ENCODE results near the gene BNC2. TPM values are rescaled to one million over a fixed set of nuclear protein-coding genes. Genes with fewer than 3 reads are reported as not detected.

BNC2 gene
- total RNA-seq, 1 donor from 2014 or later: 38.0 TPM

GRCh38 chr9:16417161-16417560, 453.3 kb downstream of the BNC2 start:
- Histone ChIP-seq H3K79me2 (ENCODE audit: insufficient read depth, low read length) (no peaks in the 10 kb centered on the region), H3K4me2 (ENCODE audit: low read length) (peak overlapping the region; percentile 80), H3K9me3 (ENCODE audit: insufficient read depth, low read depth, low read length) (no peaks in the 10 kb centered on the region), H3K4me3 (ENCODE audit: insufficient read depth, low read depth, low read length) (peak overlapping the region; percentile 40), H3K4me1 (ENCODE audit: insufficient read depth, low read length) (peaks cover 21% of the 10 kb centered on the region), H3K36me3 (ENCODE audit: insufficient read depth, low read length) (peaks cover 5% of the 10 kb centered on the region), H3K27ac (ENCODE audit: low read depth, low read length) (peak overlapping the region; percentile 45), H3K27me3 (ENCODE audit: insufficient read depth, low read length) (peaks cover 22% of the 10 kb centered on the region), H2AFZ (ENCODE audit: low read depth, low read length) (no peak overlapping the region), H4K20me1 (ENCODE audit: insufficient read depth, low read length) (peaks cover 11% of the 10 kb centered on the region), H3K9ac (ENCODE audit: low read length) (peak overlapping the region; percentile 59)
- TF ChIP-seq EZH2 (IDR thresholded peaks at IDR 0.05; ENCODE audit: insufficient read depth, low read length) (no peak), CTCF (IDR thresholded peaks at IDR 0.05; ENCODE audit: insufficient read depth, low read depth, low read length) (no peak)
- Mint-ChIP-seq H3K27me3 (ENCODE audit: low read depth, unreplicated experiment) (no peaks in the 10 kb centered on the region), H3K27ac (ENCODE audit: unreplicated experiment) (peak overlapping the region; percentile 97), H3K4me1 (ENCODE audit: low read depth, unreplicated experiment) (peaks cover 64% of the 10 kb centered on the region), H3K4me3 (ENCODE audit: unreplicated experiment) (no peak overlapping the region), H3K9me3 (ENCODE audit: unreplicated experiment) (no peaks in the 10 kb centered on the region), H3K36me3 (ENCODE audit: low read depth, unreplicated experiment) (peaks cover 10% of the 10 kb centered on the region)
- FAIRE-seq (peak; percentile 69), DNase-seq (ENCODE audit: low read depth) (peak; percentile 95)

- Histone ChIP-seq H3K4me1 (ENCODE audit: insufficient read depth, low read length) (peaks cover 12% of the 10 kb centered on the region), H3K79me2 (ENCODE audit: insufficient read depth, low read length) (no peaks in the 10 kb centered on the region), H3K9ac (ENCODE audit: low read length) (no peak overlapping the region), H3K27me3 (ENCODE audit: insufficient read depth, low read length) (peaks cover 15% of the 10 kb centered on the region), H4K20me1 (ENCODE audit: insufficient read depth, low read length) (peaks cover 7% of the 10 kb centered on the region), H3K4me2 (ENCODE audit: low read length) (no peak overlapping the region), H3K4me3 (ENCODE audit: insufficient read depth, low read depth, low read length) (no peak overlapping the region), H3K27ac (ENCODE audit: low read depth, low read length) (no peak overlapping the region), H2AFZ (ENCODE audit: low read depth, low read length) (no peak overlapping the region), H3K9me3 (ENCODE audit: insufficient read depth, low read depth, low read length) (no peaks in the 10 kb centered on the region), H3K36me3 (ENCODE audit: insufficient read depth, low read length) (peaks cover 5% of the 10 kb centered on the region)
- Mint-ChIP-seq H3K27me3 (ENCODE audit: low read depth, unreplicated experiment) (no peaks in the 10 kb centered on the region), H3K27ac (ENCODE audit: unreplicated experiment) (peak overlapping the region; percentile 93), H3K9me3 (ENCODE audit: unreplicated experiment) (no peaks in the 10 kb centered on the region), H3K4me1 (ENCODE audit: low read depth, unreplicated experiment) (peaks cover 71% of the 10 kb centered on the region), H3K36me3 (ENCODE audit: low read depth, unreplicated experiment) (peaks cover 9% of the 10 kb centered on the region), H3K4me3 (ENCODE audit: unreplicated experiment) (no peak overlapping the region)
- peak; percentile 24 for DNase-seq (ENCODE audit: low read depth)
- FAIRE-seq: no peak
- TF ChIP-seq CTCF (IDR thresholded peaks at IDR 0.05; ENCODE audit: insufficient read depth, low read depth, low read length) (no peak), EZH2 (IDR thresholded peaks at IDR 0.05; ENCODE audit: insufficient read depth, low read length) (no peak)
These were observed 456.0 kb downstream of the BNC2 start for GRCh38 chr9:16414451-16414850.

- Histone ChIP-seq H3K9ac (ENCODE audit: low read length) (no peak overlapping the region), H2AFZ (ENCODE audit: low read depth, low read length) (no peak overlapping the region), H3K27ac (ENCODE audit: low read depth, low read length) (no peak overlapping the region), H3K79me2 (ENCODE audit: insufficient read depth, low read length) (no peaks in the 10 kb centered on the region), H3K4me2 (ENCODE audit: low read length) (peak overlapping the region; percentile 18), H3K9me3 (ENCODE audit: insufficient read depth, low read depth, low read length) (no peaks in the 10 kb centered on the region), H3K27me3 (ENCODE audit: insufficient read depth, low read length) (peaks cover 15% of the 10 kb centered on the region), H3K36me3 (ENCODE audit: insufficient read depth, low read length) (peaks cover under 1% of the 10 kb centered on the region), H3K4me3 (ENCODE audit: insufficient read depth, low read depth, low read length) (no peak overlapping the region), H4K20me1 (ENCODE audit: insufficient read depth, low read length) (peaks cover 1% of the 10 kb centered on the region), H3K4me1 (ENCODE audit: insufficient read depth, low read length) (peaks cover 12% of the 10 kb centered on the region)
- no peaks in the 10 kb centered on the region for H3K27me3 Mint-ChIP-seq (ENCODE audit: low read depth, unreplicated experiment)
- no peak overlapping the region for H3K4me3 Mint-ChIP-seq (ENCODE audit: unreplicated experiment)
- FAIRE-seq (peak; percentile 80), DNase-seq (ENCODE audit: low read depth) (peak; percentile 92)
- peaks cover 71% of the 10 kb centered on the region for H3K4me1 Mint-ChIP-seq (ENCODE audit: low read depth, unreplicated experiment)
- peaks cover 3% of the 10 kb centered on the region for H3K36me3 Mint-ChIP-seq (ENCODE audit: low read depth, unreplicated experiment)
- H3K27ac Mint-ChIP-seq (ENCODE audit: unreplicated experiment): peak overlapping the region; percentile 93
- H3K9me3 Mint-ChIP-seq (ENCODE audit: unreplicated experiment): no peaks in the 10 kb centered on the region
- no peak for TF ChIP-seq EZH2 (IDR thresholded peaks at IDR 0.05; ENCODE audit: insufficient read depth, low read length)
- no peak for TF ChIP-seq CTCF (IDR thresholded peaks at IDR 0.05; ENCODE audit: insufficient read depth, low read depth, low read length)
These were observed 456.9 kb downstream of the BNC2 start for GRCh38 chr9:16413509-16414016.

All from astrocyte (in vitro differentiated cells and primary cell).